Adrenal gland (tissue), 5 donors: ENCODE data around the gene DLK2.

Experiments used
- POLR2A ChIP-seq, 2 donors: fragments of 450-650 bp; IDR thresholded peaks; one replicate each; pipeline ENCODE4 v1.6.1; 2017; ENCODE audit warnings: antibody characterized with exemption in 2 of 2, mild to moderate bottlenecking in 2 of 2, moderate library complexity in 1 of 2
- TF ChIP-seq, protein P1 (sequence below), 6 experiments: fragments of 450-650 bp in 4 of 6; fragments of 200-600 bp in 2 of 6; sonication (generic) in 1 of 6; IDR thresholded peaks; 1 replicate in 5 of 6; 2 replicates in 1 of 6; pipeline versions ENCODE4 v1.5.1 to v1.8.0; 2016 to 2021; ENCODE audit warnings: antibody characterized with exemption in 6 of 6, mild to moderate bottlenecking in 2 of 6, moderate library complexity in 1 of 6
- donor health status: DM: no; HTN: no; CAD: no.

DNA sequence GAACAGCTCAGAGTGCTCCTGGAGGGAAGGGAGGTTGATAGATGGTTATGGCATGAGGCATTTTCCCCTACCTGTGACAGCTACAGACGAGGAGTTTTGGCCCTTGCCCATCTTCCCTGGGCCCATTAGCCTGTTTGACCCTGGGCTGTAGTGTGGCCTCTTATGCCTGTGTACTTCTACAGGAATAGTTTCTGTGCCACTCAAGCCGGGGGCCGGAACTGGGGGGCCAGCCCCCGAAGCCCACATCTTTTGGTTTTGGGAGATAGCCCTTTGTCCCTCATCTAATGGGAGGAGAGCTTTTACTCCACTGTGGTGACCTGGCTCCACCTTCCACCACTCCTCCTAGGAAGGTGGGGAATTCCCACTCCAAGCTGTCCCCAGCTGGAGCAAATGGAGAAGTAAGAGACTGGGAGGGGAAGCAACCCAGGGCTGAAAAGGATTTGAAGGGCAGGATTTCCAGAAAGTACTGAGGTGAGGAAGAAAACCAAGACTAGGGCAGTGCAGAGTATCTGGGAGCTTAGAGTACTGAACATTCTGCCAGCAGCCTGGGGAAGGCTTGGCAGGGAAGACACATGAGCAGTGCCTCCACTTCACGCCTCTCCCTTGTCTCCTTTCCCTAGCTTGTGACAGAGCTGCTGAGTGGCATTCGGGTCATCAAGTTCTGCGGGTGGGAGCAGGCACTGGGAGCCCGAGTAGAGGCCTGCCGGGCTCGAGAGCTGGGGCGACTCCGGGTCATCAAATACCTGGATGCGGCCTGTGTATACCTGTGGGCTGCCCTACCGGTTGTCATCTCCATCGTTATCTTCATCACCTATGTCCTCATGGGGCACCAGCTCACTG, 21.1 kb downstream of the DLK2 start:
- no peak for TF ChIP-seq POLR2A (IDR thresholded peaks at IDR 0.05)
- TF ChIP-seq, protein P1, sequence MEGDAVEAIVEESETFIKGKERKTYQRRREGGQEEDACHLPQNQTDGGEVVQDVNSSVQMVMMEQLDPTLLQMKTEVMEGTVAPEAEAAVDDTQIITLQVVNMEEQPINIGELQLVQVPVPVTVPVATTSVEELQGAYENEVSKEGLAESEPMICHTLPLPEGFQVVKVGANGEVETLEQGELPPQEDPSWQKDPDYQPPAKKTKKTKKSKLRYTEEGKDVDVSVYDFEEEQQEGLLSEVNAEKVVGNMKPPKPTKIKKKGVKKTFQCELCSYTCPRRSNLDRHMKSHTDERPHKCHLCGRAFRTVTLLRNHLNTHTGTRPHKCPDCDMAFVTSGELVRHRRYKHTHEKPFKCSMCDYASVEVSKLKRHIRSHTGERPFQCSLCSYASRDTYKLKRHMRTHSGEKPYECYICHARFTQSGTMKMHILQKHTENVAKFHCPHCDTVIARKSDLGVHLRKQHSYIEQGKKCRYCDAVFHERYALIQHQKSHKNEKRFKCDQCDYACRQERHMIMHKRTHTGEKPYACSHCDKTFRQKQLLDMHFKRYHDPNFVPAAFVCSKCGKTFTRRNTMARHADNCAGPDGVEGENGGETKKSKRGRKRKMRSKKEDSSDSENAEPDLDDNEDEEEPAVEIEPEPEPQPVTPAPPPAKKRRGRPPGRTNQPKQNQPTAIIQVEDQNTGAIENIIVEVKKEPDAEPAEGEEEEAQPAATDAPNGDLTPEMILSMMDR (IDR thresholded peaks at IDR 0.05) = no peak
